DLD1 (cell line): ENCODE results near the gene RASGEF1C.

ENCODE experiments used
- in situ Hi-C: cut with HindIII; loops from 2 replicates; pipeline ENCODE4 v1.10.0; 2017; ENCODE audit warnings: low sequenced_read_pairs

RASGEF1C gene

GRCh38 chr5:180086816-180087399 lies 122.1 kb downstream of the RASGEF1C start:
- in situ Hi-C loops: no loop called here

GRCh38 chr5:180085837-180086236 lies 123.2 kb downstream of the RASGEF1C start:
- in situ Hi-C loops: no loop called here

GRCh38 chr5:180084638-180085561 lies 124.1 kb downstream of the RASGEF1C start:
- in situ Hi-C loops: no loop called here

DNA sequence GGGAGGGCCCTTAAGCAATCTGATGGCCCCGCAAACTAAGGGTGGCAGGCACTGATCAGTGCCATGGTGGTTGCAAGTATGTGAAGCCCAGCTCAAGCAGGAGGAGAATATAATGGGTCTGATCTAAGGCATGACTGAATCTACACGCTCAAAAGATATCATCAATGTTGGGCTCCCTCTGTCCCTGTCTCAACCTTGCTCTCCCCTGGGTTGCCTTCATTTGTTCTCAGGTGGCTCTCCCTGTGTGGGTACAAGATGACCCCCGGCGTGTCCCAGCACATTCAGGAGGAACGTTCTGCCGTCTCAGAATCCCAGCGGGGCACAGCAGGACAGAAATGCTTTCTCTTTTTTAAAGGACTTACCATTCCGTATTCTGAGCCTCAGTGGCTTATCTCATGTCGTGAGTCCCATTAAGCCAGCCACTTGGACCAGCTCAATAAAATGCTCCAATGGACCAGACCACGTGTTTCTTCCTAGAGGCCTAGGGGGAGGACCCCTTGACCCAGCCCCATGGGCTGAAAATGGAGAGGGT lies 125.4 kb downstream of the RASGEF1C start:
- in situ Hi-C loops: no loop called here

GRCh38 chr5:180082633-180083420 lies 126.2 kb downstream of the RASGEF1C start:
- in situ Hi-C loops: no loop called here

DNA sequence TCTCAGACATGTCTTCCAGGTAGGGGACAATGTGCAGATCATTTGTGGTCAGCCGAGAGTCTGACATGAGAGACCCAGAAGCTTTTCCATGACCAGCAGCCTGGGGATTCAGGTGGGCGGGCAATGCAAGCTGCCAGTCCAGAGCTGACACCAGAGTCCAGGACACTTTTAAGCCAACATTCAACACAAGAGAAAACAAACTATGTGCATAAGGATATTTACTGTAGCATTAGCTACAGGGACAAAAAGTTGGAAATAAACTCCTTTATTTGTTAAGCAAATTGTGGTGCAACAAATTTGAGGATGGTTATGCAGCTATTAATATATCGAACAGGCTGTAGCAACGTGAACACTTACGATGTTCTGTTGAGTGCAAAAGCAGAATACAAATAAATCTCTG lies 127.5 kb downstream of the RASGEF1C start:
- in situ Hi-C loops: no loop called here

- in situ Hi-C loops: no loop called here
These were observed 128.3 kb downstream of the RASGEF1C start for GRCh38 chr5:180080486-180081280.

DNA sequence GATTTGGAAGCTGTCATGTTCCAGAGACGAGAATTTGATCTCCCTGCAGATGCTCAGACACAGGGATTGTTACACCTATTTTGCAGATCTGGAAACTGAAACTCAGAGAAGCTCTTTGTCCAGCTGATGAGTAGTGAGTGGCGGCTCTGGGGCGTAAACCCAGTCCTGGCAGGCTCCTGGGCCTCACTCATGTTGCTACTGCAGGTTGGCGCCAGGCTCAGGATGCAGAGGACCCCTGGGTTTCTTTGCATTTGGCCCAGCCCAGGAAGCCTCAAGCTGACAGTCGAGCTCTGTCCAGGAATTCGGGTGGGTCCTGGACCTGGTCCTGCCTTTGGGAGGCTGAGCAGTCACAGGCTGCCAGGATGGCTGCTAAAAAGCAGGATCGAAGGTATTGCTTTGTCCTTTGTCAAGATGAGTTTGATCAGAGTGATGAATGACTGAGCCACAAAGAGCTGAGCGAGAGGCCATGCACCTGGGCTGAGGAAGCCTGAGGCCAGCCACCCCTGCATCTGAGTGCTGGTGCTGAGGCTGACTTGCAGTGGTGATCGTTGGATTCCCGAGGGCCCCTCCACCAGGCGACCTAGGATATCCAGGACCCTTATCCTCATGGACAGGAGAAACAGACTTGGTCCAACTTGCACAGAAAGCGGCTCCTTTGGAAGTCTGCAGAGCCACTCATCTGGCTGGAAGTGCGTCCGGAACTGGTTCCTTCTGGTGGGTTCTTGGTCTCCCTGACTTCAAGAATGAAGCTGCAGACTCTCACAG lies 129.1 kb downstream of the RASGEF1C start:
- in situ Hi-C loops: no loop called here

DNA sequence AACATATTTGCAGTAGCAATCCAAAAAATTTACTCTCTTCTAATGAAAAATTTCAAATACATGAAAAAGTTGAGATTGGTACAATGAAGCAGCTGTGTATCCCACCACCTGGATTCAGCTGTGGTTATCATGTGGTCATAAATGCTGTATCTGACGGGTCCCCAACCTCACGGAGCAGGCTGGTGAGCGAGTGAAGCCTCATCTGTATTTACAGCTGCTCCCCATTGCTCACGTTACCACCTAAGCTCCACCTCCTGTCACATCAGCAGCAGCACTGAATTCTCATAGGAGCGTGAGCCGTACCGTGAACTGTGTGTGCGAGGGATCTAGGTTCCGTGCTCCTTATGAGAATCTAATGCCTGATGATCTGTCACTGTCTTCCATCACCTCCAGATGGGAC lies 130.7 kb downstream of the RASGEF1C start:
- in situ Hi-C loops: no loop called here

DNA sequence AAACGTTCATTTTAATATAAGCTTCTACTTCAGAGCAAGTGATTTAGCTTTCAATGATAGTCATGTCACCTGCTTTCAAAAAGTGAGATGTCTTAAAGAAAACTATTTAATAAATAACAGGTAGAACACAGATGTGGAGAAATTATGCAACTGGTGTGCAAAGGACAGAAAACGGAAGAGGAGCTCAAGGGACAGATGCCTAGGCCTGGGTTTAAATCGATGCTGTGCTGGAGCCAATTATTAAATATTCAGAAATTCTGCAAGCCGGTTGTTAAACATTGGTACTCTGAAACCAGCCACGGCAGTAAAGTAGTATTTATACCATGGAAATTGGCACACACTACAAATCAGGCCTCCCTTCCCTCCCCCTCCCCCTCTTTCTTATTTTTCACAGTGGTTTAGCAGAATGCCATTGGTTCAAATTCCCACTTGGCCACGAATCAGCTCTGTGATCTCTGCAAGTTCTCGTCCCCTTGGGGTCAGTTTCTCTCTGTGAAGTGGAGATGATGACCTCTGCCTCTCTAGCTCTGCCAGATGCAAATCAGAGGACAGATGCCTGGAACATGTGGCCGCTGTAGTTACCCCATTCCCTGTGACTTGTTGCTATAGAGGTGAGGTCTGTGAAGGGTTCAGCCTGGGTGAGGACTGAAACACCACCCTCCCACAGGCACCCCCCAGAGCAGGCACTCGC lies 131.3 kb downstream of the RASGEF1C start:
- in situ Hi-C loops: no loop called here

GRCh38 chr5:180075703-180076102 lies 133.3 kb downstream of the RASGEF1C start:
- in situ Hi-C loops: no loop called here

DNA sequence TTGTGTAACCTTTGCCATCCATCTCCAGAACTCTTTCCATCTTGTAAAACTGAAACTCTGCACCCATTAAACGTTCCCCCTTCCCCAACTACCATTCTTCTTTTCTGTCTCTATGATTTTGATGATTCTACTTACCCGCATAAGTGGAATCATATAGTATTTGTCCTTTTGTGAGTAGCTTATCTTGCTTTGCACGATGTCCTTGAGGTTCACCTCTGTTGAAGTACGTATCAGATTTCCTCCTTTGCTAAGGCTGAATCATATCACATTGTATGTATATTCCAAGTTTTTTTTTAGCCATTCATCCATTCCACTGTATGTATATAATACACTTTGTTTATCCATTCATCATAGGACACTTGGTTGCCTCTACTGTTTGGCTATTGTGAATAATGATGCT lies 134.5 kb downstream of the RASGEF1C start:
- in situ Hi-C loops: no loop called here

DNA sequence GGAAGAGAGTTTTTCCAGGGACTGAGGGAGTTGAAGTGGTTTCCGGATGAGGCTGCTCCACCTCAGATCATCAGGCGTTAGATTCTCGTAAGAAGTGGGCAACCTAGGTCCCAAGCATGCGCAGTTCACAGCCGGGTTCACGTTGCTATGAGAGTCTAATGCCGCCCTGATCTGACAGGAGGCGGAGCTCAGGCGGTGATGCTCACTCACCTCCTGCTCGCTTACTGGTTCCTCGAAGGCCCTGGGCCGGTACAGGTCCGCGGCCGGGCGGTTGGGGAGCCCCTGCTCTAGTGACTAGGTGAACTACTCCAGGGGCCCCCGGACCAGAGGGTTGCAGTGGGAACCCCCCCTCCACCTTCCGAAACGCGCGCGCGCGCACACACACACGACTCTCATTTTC lies 136.5 kb downstream of the RASGEF1C start:
- in situ Hi-C loops: no loop called here

DNA sequence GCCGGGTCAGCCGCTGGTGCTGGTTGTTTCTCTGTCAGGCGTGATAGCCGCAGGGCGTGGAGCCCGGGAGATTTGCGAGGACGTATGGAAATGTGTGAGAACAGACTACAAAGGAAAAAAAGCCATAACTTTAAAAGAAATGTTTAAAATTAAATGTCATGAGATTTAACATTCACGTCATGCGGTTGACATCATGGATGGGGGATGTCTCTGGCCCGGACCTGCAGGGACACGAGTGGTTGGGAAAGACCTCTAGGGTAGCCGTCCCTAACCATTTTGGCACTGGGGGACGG lies 136.8 kb downstream of the RASGEF1C start:
- in situ Hi-C loops: no loop called here

- in situ Hi-C loops: no loop called here
These were observed 137.3 kb downstream of the RASGEF1C start, which contains the start of gene RNF130 for GRCh38 chr5:180071531-180072255. Gene RNF130, minus strand, starts transcription at chr5:180071759. Its CDS starts 57 bp downstream, at chr5:180071702.

- in situ Hi-C loops: no loop called here
These were observed 138.1 kb downstream of the RASGEF1C start for GRCh38 chr5:180070756-180071530.

- in situ Hi-C loops: no loop called here
These were observed 139.3 kb downstream of the RASGEF1C start for GRCh38 chr5:180069589-180070247.
